ENCODE measurements around the gene RFXAP.
A peak's percentile ranks its signal among the peaks of the same experiment; 100 is the strongest.

The RFXAP gene

GRCh38 chr13:36875431-36875830 is 56.4 kb downstream of the RFXAP start:
- peak; percentile 91 for DNase-seq

GRCh38 chr13:36875961-36876360 is 56.9 kb downstream of the RFXAP start:
- DNase-seq, result peak; percentile 76
